ENCODE measurements around the gene CD300LG.
"Not testable (repeated sequence)": the region's sequence is repeated elsewhere in the genome, so short reads cannot be mapped to it uniquely, and the experiment has no call there.

Gene CD300LG

GRCh38 chr17:43890240-43890639 is 43.3 kb downstream of the CD300LG start:
- Mint-ChIP-seq H3K27me3 (peaks cover 6% of the 10 kb centered on the region), H3K27ac (no peak overlapping the region)

GRCh38 chr17:43891851-43892646 is 45.1 kb downstream of the CD300LG start:
- H3K27me3 Mint-ChIP-seq = peaks cover 18% of the 10 kb centered on the region
- no peak overlapping the region for H3K27ac Mint-ChIP-seq
- no peak for ATAC-seq (ENCODE audit: low read depth)
- H3K36me3 Mint-ChIP-seq = no peaks in the 10 kb centered on the region
- no peaks in the 10 kb centered on the region for H3K9me3 Mint-ChIP-seq
- peaks cover 2% of the 10 kb centered on the region for H3K4me1 Mint-ChIP-seq
- no peak for DNase-seq (ENCODE audit: low spot score in 2 of 2)
- no peak overlapping the region for H3K4me3 Mint-ChIP-seq

More at GRCh38 chr17:43890240-43890639, 43.3 kb downstream of the CD300LG start:
- Mint-ChIP-seq H3K4me1 (no peaks in the 10 kb centered on the region), H3K9me3 (no peaks in the 10 kb centered on the region), H3K4me3 (no peak overlapping the region), H3K36me3 (no peaks in the 10 kb centered on the region)
- DNase-seq (ENCODE audit: low spot score in 2 of 2) = no peak
- no peak for ATAC-seq (ENCODE audit: low read depth)

GRCh38 chr17:43892647-43892952 is 45.6 kb downstream of the CD300LG start:
- Mint-ChIP-seq H3K27ac (no peak overlapping the region), H3K27me3 (peaks cover 21% of the 10 kb centered on the region), H3K4me1 (peaks cover 2% of the 10 kb centered on the region), H3K4me3 (no peak overlapping the region), H3K9me3 (no peaks in the 10 kb centered on the region), H3K36me3 (no peaks in the 10 kb centered on the region)
- ATAC-seq (ENCODE audit: low read depth) = no peak
- no peak for DNase-seq (ENCODE audit: low spot score in 2 of 2)

- not testable (repeated sequence) for DNase-seq (ENCODE audit: low spot score in 2 of 2); H3K27ac Mint-ChIP-seq; ATAC-seq (ENCODE audit: low read depth); H3K9me3 Mint-ChIP-seq; H3K4me3 Mint-ChIP-seq; H3K4me1 Mint-ChIP-seq; H3K36me3 Mint-ChIP-seq
- peaks cover 26% of the 10 kb centered on the region for H3K27me3 Mint-ChIP-seq
These were observed 47.5 kb downstream of the CD300LG start for GRCh38 chr17:43894494-43894893.

- H3K27ac Mint-ChIP-seq = no peak overlapping the region
- ATAC-seq (ENCODE audit: low read depth) = no peak
- peaks cover 10% of the 10 kb centered on the region for H3K4me1 Mint-ChIP-seq
- H3K27me3 Mint-ChIP-seq = peaks cover 33% of the 10 kb centered on the region
- H3K9me3 Mint-ChIP-seq = no peaks in the 10 kb centered on the region
- no peaks in the 10 kb centered on the region for H3K36me3 Mint-ChIP-seq
- no peak overlapping the region for H3K4me3 Mint-ChIP-seq
- DNase-seq (ENCODE audit: low spot score in 2 of 2) = no peak
These were observed 50.9 kb downstream of the CD300LG start for GRCh38 chr17:43897831-43898230.

GRCh38 chr17:43898446-43898845 is 51.5 kb downstream of the CD300LG start:
- H3K27ac Mint-ChIP-seq = no peak overlapping the region
- H3K4me3 Mint-ChIP-seq = no peak overlapping the region
- no peak for DNase-seq (ENCODE audit: low spot score in 2 of 2)
- ATAC-seq (ENCODE audit: low read depth) = no peak
- no peaks in the 10 kb centered on the region for H3K36me3 Mint-ChIP-seq
- H3K9me3 Mint-ChIP-seq = no peaks in the 10 kb centered on the region
- peaks cover 10% of the 10 kb centered on the region for H3K4me1 Mint-ChIP-seq
- peaks cover 34% of the 10 kb centered on the region for H3K27me3 Mint-ChIP-seq

GRCh38 chr17:43900183-43900857 is 53.3 kb downstream of the CD300LG start:
- peaks cover 43% of the 10 kb centered on the region for H3K27me3 Mint-ChIP-seq
- no peaks in the 10 kb centered on the region for H3K9me3 Mint-ChIP-seq
- peak overlapping the region; percentile 75 for H3K4me3 Mint-ChIP-seq
- no peaks in the 10 kb centered on the region for H3K36me3 Mint-ChIP-seq
- ATAC-seq (ENCODE audit: low read depth) = peak; percentile 96
- peak; percentile 49 to 52 for DNase-seq (ENCODE audit: low spot score in 2 of 2)
- H3K27ac Mint-ChIP-seq = no peak overlapping the region
- H3K4me1 Mint-ChIP-seq = peaks cover 10% of the 10 kb centered on the region

GRCh38 chr17:43900858-43901754 is 54.1 kb downstream of the CD300LG start:
- no peak for ATAC-seq (ENCODE audit: low read depth)
- H3K4me1 Mint-ChIP-seq = peaks cover 9% of the 10 kb centered on the region
- H3K27me3 Mint-ChIP-seq = peaks cover 39% of the 10 kb centered on the region

GRCh38 chr17:43901861-43902589 is 55.0 kb downstream of the CD300LG start:
- H3K36me3 Mint-ChIP-seq = no peaks in the 10 kb centered on the region
- ATAC-seq (ENCODE audit: low read depth) = no peak
- DNase-seq (ENCODE audit: low spot score in 2 of 2) = no peak
- H3K9me3 Mint-ChIP-seq = no peaks in the 10 kb centered on the region
- peaks cover 37% of the 10 kb centered on the region for H3K27me3 Mint-ChIP-seq
- H3K4me1 Mint-ChIP-seq = peaks cover 15% of the 10 kb centered on the region
- no peak overlapping the region for H3K4me3 Mint-ChIP-seq
- H3K27ac Mint-ChIP-seq = no peak overlapping the region

More at GRCh38 chr17:43900858-43901754, 54.1 kb downstream of the CD300LG start:
- DNase-seq (ENCODE audit: low spot score in 2 of 2) = no peak
- H3K9me3 Mint-ChIP-seq = no peaks in the 10 kb centered on the region
- H3K4me3 Mint-ChIP-seq = peak overlapping the region; percentile 75
- no peaks in the 10 kb centered on the region for H3K36me3 Mint-ChIP-seq
- H3K27ac Mint-ChIP-seq = no peak overlapping the region

- DNase-seq (ENCODE audit: low spot score in 2 of 2) = no peak
- peaks cover 17% of the 10 kb centered on the region for H3K4me1 Mint-ChIP-seq
- H3K27me3 Mint-ChIP-seq = peaks cover 26% of the 10 kb centered on the region
- H3K27ac Mint-ChIP-seq = no peak overlapping the region
- H3K4me3 Mint-ChIP-seq = no peak overlapping the region
- H3K36me3 Mint-ChIP-seq = no peaks in the 10 kb centered on the region
- ATAC-seq (ENCODE audit: low read depth) = no peak
- no peaks in the 10 kb centered on the region for H3K9me3 Mint-ChIP-seq
These were observed 58.5 kb downstream of the CD300LG start for GRCh38 chr17:43905400-43905984.

- Mint-ChIP-seq H3K27me3 (peaks cover 20% of the 10 kb centered on the region), H3K27ac (no peak overlapping the region), H3K4me1 (peaks cover 11% of the 10 kb centered on the region), H3K9me3 (no peaks in the 10 kb centered on the region), H3K4me3 (peak overlapping the region; percentile 78), H3K36me3 (no peaks in the 10 kb centered on the region)
- ATAC-seq (ENCODE audit: low read depth) (no peak), DNase-seq (ENCODE audit: low spot score in 2 of 2) (no peak)
These were observed 59.2 kb downstream of the CD300LG start for GRCh38 chr17:43905985-43906852.

GRCh38 chr17:43906951-43907424 is 60.0 kb downstream of the CD300LG start:
- H3K27ac Mint-ChIP-seq = no peak overlapping the region

More at GRCh38 chr17:43906951-43907424, 60.0 kb downstream of the CD300LG start:
- Mint-ChIP-seq H3K4me1 (peaks cover 11% of the 10 kb centered on the region), H3K9me3 (no peaks in the 10 kb centered on the region), H3K4me3 (peak overlapping the region; percentile 78), H3K36me3 (no peaks in the 10 kb centered on the region), H3K27me3 (peaks cover 17% of the 10 kb centered on the region)
- no peak for DNase-seq (ENCODE audit: low spot score in 2 of 2)
- peak; percentile 27 for ATAC-seq (ENCODE audit: low read depth)
